DND-41 (cell line): ENCODE data around the gene HSF4.

Experiments
- ATAC-seq: fragments of 200-7000 bp; cut with Tn5 transposase; 3 replicates; pipeline ENCODE4 v1.9.1; 2021; ENCODE audit warnings: low read depth; ENCODE audit not compliant: insufficient read depth
- DNase-seq: peaks from one replicate; pipeline ENCODE4 v3.0.0-alpha.2; 2020
- H2AFZ ChIP-seq: 2 replicates; pipeline ENCODE4 v1.6.0; 2012; ENCODE audit warnings: low read depth, low read length
- H3K27ac ChIP-seq: 2 replicates; pipeline ENCODE4 v1.5.1; 2012; ENCODE audit warnings: low read length, inconsistent platforms
- H3K27me3 ChIP-seq: fragments of 200-600 bp; sonication (generic); 2 replicates; pipeline ENCODE4 v1.6.0; 2012; ENCODE audit warnings: low read length, mild to moderate bottlenecking, inconsistent platforms; ENCODE audit not compliant: insufficient read depth, poor library complexity
- H3K36me3 ChIP-seq: 2 replicates; pipeline ENCODE4 v1.5.1; 2012; ENCODE audit warnings: low read length, inconsistent platforms; ENCODE audit not compliant: insufficient read depth
- H3K4me1 ChIP-seq: 2 replicates; pipeline ENCODE4 v1.5.1; 2012; ENCODE audit warnings: mild to moderate bottlenecking, low read length; ENCODE audit not compliant: insufficient read depth
- H3K4me2 ChIP-seq: 2 replicates; pipeline ENCODE4 v1.6.0; 2012; ENCODE audit warnings: mild to moderate bottlenecking, moderate library complexity, low read length, inconsistent platforms; ENCODE audit not compliant: insufficient read depth
- H3K4me3 ChIP-seq, 2 experiments: fragments of 200-600 bp in 1 of 2; shearing (Covaris generic) in 1 of 2; 2 replicates each; pipeline ENCODE4 v1.5.1; 2012 to 2016; ENCODE audit warnings: inconsistent platforms in 2 of 2, low read length in 2 of 2, mild to moderate bottlenecking in 2 of 2, low read depth in 1 of 2, moderate library complexity in 1 of 2
- H3K79me2 ChIP-seq: 2 replicates; pipeline ENCODE4 v1.6.0; 2012; ENCODE audit warnings: low read length, inconsistent platforms; ENCODE audit not compliant: insufficient read depth
- H3K9ac ChIP-seq: 2 replicates; pipeline ENCODE4 v1.6.0; 2012; ENCODE audit warnings: low read depth, mild to moderate bottlenecking, inconsistent platforms, low read length, moderate library complexity
- H3K9me3 ChIP-seq: 2 replicates; pipeline ENCODE4 v1.5.1; 2012; ENCODE audit warnings: low read length, moderate library complexity, mild to moderate bottlenecking, inconsistent platforms; ENCODE audit not compliant: insufficient read depth, severe bottlenecking
- H4K20me1 ChIP-seq: 2 replicates; pipeline ENCODE4 v1.6.0; 2012; ENCODE audit warnings: low read length; ENCODE audit not compliant: insufficient read depth
- CTCF ChIP-seq: IDR thresholded peaks from 2 replicates; pipeline ENCODE4 v1.5.1; 2012; ENCODE audit warnings: borderline replicate concordance, low read length, moderate library complexity, mild to moderate bottlenecking; ENCODE audit not compliant: poor library complexity, severe bottlenecking; ENCODE audit errors: extremely low read depth
- EZH2 ChIP-seq: IDR thresholded peaks from 3 replicates; pipeline ENCODE4 v1.6.1; 2012; ENCODE audit warnings: borderline replicate concordance, low read depth, mild to moderate bottlenecking, moderate library complexity, low read length, inconsistent platforms; ENCODE audit not compliant: severe bottlenecking

HSF4 gene

GRCh38 chr16:67201411-67202345, 37.1 kb downstream of the HSF4 start:
- ATAC-seq (no peak), DNase-seq (no peak)
- H3K27me3 ChIP-seq: no peaks in the 10 kb centered on the region
- H3K27ac ChIP-seq: no peak overlapping the region
- H3K4me2 ChIP-seq: no peak overlapping the region
- no peaks in the 10 kb centered on the region for H3K9me3 ChIP-seq
- peaks cover 30% of the 10 kb centered on the region for H4K20me1 ChIP-seq
- no peak for TF ChIP-seq CTCF
- TF ChIP-seq EZH2: no peak
- H3K79me2 ChIP-seq: no peaks in the 10 kb centered on the region
- no peak overlapping the region for H2AFZ ChIP-seq
- no peak overlapping the region for H3K9ac ChIP-seq
- H3K4me3 ChIP-seq: no peak overlapping the region
- H3K36me3 ChIP-seq: peaks cover 76% of the 10 kb centered on the region
- no peaks in the 10 kb centered on the region; the same call in 1 of the 2 replicates for H3K4me1 ChIP-seq

DNA sequence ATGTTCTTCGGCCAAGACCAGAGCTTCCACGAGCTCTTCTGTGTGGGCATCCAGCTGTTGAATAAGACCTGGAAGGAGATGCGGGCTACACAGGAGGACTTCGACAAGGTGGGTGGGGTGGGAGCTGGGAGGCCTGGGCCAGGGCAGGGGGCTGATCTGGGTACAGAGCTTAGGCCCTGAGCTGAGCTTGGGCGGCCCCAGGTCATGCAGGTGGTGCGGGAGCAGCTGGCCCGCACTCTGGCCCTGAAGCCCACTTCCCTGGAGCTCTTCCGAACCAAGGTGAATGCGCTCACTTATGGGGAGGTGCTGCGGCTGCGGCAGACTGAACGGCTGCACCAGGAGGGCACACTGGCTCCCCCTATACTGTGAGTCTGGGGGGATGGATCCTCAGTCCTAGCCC, 37.9 kb downstream of the HSF4 start:
- H3K4me2 ChIP-seq: no peak overlapping the region
- H3K27me3 ChIP-seq: no peaks in the 10 kb centered on the region
- TF ChIP-seq EZH2 (no peak), CTCF (no peak)
- H3K4me3 ChIP-seq: no peak overlapping the region
- peaks cover 69% of the 10 kb centered on the region for H3K36me3 ChIP-seq
- no peaks in the 10 kb centered on the region for H3K9me3 ChIP-seq
- no peaks in the 10 kb centered on the region for H3K4me1 ChIP-seq
- H4K20me1 ChIP-seq: peaks cover 23% of the 10 kb centered on the region
- ATAC-seq (no peak), DNase-seq (no peak)
- no peak overlapping the region for H3K27ac ChIP-seq
- H2AFZ ChIP-seq: no peak overlapping the region
- no peaks in the 10 kb centered on the region for H3K79me2 ChIP-seq
- no peak overlapping the region for H3K9ac ChIP-seq

- H3K36me3 ChIP-seq: peaks cover 63% of the 10 kb centered on the region
These were observed 38.5 kb downstream of the HSF4 start for GRCh38 chr16:67202956-67203493.

More at GRCh38 chr16:67202956-67203493, 38.5 kb downstream of the HSF4 start:
- Histone ChIP-seq H3K4me2 (no peak overlapping the region), H3K79me2 (no peaks in the 10 kb centered on the region), H3K27me3 (no peaks in the 10 kb centered on the region), H4K20me1 (peaks cover 18% of the 10 kb centered on the region), H2AFZ (no peak overlapping the region), H3K27ac (no peak overlapping the region), H3K9me3 (no peaks in the 10 kb centered on the region), H3K4me1 (no peaks in the 10 kb centered on the region), H3K4me3 (no peak overlapping the region), H3K9ac (no peak overlapping the region)
- ATAC-seq (no peak), DNase-seq (no peak)
- TF ChIP-seq CTCF: no peak
- TF ChIP-seq EZH2: no peak
